Measurements from ENCODE around the gene MARCHF10.
A peak's percentile ranks its signal among the peaks of the same experiment; 100 is the strongest.
"Not testable (repeated sequence)": the region's sequence is repeated elsewhere in the genome, so short reads cannot be mapped to it uniquely, and the experiment has no call there.

Gene MARCHF10

GRCh38 chr17:62696726-62697490, 111.2 kb downstream of the MARCHF10 start:
- no peak for DNase-seq (ENCODE audit: low read depth)

DNA sequence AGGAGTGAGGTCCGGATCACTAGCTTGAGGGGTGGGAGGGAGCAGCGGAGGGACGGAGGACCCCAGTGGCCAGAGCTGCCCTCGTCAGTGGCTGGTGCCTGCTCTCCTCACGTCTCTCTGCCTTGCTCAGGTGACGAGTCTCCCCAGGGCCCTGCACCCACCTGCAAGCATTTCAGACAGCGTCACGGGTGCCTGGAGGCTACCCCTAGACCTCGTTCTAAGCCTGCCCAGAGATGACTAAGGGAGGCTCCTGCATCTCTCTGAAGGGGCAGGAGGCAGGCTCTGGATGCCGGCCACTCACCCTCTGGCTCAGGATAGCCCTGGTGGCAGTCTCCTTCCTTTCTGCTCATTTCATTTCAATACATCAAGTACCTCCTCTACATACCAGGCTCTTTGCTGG, 111.9 kb downstream of the MARCHF10 start:
- DNase-seq (ENCODE audit: low read depth): peak; percentile 42

DNA sequence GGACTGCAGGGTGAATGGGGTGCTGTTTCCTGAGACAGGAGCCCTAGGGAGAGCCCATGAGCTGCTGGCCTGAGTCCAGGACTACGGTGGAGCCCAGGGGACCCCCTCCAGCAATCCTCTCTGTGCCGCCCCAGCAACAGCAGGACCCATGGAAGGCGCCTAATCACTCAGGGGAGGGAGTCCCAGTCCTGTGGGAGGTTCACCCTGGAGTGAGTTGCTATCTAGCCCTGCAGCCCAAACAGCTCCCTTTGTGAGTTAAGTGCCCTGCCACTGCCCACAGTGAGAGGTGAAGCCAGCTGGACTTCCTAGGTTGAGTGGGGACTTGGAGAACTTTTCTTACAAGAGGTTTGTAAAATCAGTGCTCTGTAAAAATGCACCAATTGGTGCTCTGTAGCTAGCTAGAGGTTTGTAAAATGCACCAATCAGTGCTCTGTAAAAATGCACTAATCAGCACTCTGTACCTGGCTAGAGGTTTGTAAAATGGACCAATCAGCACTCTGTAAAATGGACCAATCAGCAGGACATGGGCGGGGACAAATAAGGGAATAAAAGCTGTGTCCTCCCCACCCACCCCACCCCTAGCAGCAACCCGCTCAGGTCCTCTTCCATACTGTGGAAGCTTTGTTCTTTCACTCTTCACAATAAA, 112.9 kb downstream of the MARCHF10 start:
- not testable (repeated sequence) for DNase-seq (ENCODE audit: low read depth)

DNA sequence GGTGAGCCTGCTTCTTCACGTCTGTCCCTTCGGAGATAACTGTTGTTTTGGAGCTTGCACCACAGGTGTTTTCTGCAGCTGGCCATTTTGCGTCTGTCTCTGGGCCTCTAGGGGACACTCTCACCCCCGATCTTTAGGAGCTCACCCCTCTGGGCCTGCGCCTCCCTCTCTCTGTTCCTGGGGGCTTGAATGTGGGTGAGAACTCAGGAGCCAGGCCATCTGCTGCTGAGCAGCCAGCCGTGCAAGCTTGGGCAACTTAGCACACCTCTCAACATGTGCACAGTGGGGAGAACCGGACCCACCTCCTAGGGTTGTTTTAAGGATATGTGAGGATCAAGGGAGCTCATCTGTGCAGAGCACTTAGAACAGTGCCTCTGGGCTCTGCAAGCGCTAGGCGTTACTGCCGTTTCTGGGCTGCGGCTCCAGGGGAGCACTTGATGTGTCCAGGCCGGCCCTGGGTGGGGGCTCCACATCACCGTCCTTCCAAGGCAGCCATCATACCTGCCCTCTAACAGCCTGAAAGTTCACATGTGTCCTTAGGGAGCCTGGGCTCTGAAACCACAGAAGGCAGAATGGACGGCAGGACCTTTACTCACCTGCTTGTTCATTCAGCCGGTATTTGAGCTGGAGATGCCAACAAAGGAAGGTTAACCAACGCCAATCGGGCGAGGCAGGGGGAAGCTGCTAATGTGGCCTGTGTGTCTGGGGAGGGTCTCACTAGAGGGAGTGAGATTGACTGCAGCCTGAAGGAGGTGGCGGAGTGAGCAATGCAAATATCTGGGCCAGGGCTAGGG, 114.3 kb downstream of the MARCHF10 start:
- no peak for DNase-seq (ENCODE audit: low read depth)

DNA sequence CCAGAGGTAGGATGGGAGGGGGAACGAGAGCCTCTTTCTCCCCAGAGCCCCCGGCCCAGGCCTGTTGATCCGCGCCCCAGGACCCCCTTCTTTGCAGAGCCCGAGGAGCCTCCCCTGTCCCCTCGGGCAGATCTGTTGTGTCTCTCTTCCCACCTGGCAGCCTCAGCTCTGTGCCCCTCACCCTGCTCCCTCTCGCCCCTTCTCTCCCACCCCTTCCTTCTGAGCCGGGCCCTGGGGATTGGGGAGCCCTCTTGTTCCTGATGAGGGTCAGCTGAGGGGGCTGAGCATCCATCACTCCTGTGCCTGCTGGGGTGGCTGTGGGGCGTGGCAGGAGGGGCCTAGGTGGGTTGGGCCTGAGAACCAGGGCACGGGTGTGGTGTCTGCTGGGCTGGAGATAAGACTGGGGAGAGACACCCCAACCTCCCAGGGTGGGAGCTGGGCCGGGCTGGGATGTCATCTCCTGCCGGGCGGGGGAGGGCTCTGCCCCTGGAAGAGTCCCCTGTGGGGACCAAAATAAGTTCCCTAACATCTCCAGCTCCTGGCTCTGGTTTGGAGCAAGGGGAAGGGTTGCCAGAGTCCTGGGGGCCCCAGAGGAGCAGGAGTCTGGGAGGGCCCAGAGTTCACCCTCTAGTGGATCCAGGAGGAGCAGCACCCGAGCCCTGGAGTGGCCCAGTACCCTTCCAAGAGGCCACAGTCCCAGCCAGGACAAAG, 115.2 kb downstream of the MARCHF10 start:
- DNase-seq (ENCODE audit: low read depth): peak; percentile 43

GRCh38 chr17:62692159-62692651, 115.9 kb downstream of the MARCHF10 start:
- DNase-seq (ENCODE audit: low read depth): no peak

DNA sequence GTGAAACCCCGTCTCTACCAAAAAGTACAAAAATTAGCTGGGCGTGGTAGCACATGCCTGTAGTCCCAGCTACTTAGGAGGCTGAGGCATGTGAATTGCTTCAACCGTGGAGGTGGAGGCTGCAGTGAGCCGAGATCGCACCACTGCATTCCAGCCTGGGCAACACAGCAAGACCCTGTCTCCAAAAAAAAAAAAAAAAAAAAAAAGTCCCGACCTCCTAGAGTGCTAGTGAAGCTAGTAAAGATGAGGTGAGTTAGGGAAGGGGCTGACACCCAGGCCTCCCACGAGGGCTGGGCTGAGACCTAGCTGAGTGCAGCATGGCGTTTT, 116.6 kb downstream of the MARCHF10 start:
- not testable (repeated sequence) for DNase-seq (ENCODE audit: low read depth)

DNA sequence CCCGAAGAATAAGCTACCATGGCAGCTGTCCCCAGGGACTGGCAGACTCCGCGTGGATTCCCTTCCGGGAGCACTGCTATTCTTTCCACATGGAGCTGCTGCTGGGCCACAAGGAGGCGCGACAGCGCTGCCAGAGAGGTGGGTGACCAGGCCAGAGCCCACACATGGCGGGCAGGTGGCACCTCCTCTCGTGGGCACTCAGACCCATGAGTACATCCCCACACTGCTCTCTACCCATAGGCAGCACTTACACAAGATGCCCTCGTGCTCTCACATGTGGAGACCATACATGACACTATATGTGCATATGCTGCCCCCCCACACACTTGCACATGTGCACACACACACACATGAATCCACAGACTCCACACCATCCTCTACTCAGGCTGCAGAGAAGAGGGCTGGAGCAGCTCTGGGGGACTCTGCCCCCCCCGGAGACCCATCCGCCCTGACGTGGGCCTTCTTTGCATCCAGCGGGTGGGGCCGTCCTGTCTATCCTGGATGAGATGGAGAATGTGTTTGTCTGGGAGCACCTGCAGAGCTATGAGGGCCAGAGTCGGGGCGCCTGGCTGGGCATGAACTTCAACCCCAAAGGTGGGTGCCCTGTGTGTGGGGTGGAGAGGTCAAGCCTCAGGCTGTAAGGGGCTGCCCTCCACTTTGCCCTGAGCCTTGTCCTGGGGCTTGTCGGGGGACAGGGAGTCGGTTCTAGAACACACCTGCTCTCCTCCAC, 117.8 kb downstream of the MARCHF10 start:
- no peak for DNase-seq (ENCODE audit: low read depth)

DNA sequence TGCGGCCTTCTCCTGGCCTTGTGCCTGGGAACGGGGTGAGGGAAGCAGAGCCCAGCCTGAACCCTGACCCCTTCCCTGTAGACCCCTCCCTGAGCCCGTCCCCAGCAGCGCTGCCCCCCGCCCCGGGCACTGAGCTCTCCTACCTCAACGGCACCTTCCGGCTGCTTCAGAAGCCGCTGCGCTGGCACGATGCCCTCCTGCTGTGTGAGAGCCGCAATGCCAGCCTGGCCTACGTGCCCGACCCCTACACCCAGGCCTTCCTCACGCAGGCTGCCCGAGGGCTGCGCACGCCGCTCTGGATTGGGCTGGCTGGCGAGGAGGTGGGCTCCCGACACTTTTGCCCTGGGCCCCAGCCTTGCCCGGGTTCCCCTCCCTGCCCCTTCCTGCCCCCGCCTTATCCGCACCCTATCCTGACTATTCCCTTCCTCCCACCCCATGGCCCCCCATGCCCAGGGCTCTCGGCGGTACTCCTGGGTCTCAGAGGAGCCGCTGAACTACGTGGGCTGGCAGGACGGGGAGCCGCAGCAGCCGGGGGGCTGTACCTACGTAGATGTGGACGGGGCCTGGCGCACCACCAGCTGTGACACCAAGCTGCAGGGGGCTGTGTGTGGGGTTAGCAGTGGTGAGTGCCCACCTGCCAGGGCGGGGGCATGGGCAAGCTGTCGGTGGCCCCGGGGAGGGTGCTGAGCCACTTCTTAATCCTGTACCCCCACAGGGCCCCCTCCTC, 118.5 kb downstream of the MARCHF10 start:
- no peak for DNase-seq (ENCODE audit: low read depth)

DNA sequence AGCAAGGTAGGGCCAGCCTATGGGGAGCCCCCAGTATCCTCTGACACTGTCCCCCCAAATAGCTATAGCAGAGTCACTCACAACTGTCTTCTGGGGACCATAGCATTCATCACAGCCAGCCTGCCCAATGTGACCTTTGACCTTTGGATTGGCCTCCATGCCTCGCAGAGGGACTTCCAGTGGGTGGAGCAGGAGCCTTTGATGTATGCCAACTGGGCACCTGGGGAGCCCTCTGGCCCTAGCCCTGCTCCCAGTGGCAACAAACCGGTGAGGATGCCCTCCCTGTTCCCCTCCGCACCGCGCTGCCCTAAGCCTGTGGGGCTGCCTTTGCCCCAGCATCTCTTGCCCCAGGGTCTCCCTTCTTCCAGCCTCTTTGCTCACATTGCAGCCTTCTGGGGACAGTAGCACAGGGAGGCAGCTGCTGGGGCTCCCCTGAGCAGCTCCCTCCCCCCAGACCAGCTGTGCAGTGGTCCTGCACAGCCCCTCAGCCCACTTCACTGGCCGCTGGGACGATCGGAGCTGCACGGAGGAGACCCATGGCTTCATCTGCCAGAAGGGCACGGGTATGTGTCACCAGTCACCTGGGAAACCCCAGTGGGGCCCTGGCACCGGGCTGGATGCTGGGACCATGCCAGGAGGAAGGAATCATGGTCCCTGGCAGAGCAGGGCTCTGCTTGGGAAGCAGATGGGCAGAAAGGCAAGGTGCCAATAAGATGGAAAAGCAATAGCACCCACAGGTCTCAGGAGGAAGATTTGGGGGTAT, 119.5 kb downstream of the MARCHF10 start:
- no peak for DNase-seq (ENCODE audit: low read depth)

GRCh38 chr17:62687997-62688396, 120.1 kb downstream of the MARCHF10 start:
- DNase-seq (ENCODE audit: low read depth): no peak

GRCh38 chr17:62684179-62684578, 123.9 kb downstream of the MARCHF10 start:
- DNase-seq (ENCODE audit: low read depth): no peak

DNA sequence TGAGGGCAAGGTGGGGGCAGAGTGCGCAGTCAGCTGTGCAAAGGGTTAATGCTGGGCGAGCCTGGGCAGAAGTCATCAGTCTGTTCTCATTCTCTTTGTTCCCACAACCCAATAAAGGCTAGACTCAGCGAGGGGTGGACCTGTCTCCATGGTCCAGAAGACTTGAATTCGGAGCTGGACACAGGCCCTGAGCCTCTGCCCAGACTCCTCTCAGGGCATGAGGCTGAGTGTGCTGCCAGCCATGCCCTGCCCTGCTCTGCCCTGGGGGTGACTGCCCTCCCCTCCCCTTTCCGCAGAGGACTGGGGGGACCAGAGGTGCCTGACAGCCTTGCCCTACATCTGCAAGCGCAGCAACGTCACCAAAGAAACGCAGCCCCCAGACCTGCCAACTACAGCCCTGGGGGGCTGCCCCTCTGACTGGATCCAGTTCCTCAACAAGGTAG, 126.2 kb downstream of the MARCHF10 start:
- no peak for DNase-seq (ENCODE audit: low read depth)

DNA sequence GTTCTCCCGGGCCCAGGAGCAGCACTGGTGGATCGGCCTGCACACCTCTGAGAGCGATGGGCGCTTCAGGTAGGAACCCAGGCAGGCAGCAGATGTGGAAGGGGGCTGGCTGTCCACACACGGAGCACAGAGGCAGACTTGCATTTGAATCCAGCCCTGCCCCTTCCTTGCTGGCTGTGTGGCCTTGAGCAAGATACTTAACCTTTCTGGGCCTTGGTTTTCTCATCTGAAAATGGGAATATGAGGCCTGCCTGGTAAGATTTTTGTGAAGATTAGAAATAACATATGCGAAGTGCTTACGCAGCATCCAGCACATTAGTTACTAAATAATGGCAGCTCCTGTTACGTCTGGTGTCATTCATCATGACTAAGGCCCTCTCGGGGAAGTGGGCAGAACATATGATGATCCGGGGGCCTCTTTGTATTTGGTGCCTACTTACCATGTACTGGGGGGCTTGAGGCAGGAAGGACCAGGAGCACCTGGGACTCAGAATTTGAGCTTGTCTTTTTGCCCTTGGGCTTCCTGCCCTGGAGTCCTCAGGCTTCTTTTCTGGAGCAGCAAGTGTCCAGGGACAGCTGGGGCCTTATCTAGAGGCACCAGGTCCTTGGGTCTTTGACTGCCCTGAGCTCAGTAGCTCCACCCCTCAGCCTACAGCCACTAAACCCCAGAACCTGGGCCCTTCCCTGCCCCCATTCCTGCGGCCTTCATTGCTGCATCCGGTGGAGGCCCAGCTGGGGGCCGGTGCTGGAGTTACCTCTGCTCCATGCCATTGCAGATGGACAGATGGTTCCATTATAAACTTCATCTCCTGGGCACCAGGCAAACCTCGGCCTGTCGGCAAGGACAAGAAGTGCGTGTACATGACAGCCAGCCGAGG, 126.8 kb downstream of the MARCHF10 start:
- DNase-seq (ENCODE audit: low read depth): no peak

DNA sequence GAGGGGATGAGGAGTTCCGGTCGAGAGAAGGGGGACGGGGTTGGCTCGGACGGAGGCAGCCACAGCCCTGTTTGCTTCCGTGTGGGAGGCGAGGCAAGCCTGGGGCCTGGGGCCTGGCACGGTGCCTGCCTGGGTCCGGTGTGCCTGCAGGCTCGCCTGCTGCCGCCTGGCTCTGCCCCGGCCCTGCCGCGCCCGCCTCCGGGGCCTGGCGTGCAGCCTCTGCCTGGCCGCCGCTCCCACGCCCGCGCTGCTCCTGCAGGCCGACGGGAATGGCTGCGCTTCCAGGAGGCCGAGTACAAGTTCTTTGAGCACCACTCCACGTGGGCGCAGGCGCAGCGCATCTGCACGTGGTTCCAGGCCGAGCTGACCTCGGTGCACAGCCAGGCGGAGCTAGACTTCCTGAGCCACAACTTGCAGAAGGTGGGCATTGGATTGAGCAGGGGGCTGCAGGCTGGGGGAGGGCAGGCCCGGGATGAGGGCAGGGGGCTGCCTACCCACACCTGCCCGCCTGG, 127.5 kb downstream of the MARCHF10 start:
- no peak for DNase-seq (ENCODE audit: low read depth)

GRCh38 chr17:62679866-62680377, 128.2 kb downstream of the MARCHF10 start:
- no peak for DNase-seq (ENCODE audit: low read depth)

DNA sequence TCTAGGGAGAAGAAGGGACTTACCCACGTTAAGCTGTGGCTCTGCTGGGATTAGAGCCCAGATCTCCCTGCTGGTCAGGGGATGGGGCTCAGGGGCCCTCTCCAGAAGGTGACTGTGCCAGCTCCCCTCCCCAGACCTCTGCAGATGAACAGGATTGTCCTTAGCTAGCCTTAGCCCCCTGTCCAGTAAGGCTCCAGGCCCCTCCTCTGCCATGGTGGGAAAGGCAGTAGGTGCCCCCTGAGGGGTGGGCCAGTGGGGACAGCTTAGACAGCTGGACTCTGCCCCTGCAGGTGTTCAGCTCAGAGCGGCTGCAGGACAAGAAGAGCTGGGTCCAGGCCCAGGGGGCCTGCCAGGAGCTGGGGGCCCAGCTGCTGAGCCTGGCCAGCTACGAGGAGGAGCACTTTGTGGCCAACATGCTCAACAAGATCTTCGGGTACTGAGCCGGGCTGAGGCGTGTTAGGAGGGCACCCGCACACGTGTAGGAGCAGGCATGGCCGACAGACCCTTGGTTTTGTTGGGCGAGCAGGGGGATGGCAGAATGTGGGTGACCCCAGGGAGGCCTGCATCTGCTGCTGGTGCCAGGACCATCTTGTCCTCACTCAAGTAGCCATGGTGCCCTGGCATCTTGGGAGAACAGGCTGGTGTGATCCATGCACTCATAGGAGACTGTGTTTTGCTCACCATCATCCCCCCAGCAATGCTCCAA, 129.7 kb downstream of the MARCHF10 start:
- DNase-seq (ENCODE audit: low read depth): no peak
